Trophoblast cell (in vitro differentiated cells and primary cell): ENCODE data around the gene MACROD2.

Experiments used
- DNase-seq, 2 donors: peaks; one replicate each; pipeline ENCODE4 v3.0.0-alpha.2; 2016
- H2AFZ ChIP-seq: 2 replicates; pipeline ENCODE4 v1.6.1; 2013; ENCODE audit warnings: low read length, moderate library complexity, mild to moderate bottlenecking; ENCODE audit not compliant: insufficient read depth, poor library complexity
- H2AK5ac ChIP-seq: 2 replicates; pipeline ENCODE4 v1.6.1; 2013; ENCODE audit warnings: mild to moderate bottlenecking, low read length
- H2BK120ac ChIP-seq: 2 replicates; pipeline ENCODE4 v1.6.1; 2013; ENCODE audit warnings: low read length, mild to moderate bottlenecking, moderate library complexity; ENCODE audit not compliant: insufficient read depth, poor library complexity
- H2BK12ac ChIP-seq: 2 replicates; pipeline ENCODE4 v1.6.1; 2013; ENCODE audit warnings: mild to moderate bottlenecking, low read length, moderate library complexity
- H2BK5ac ChIP-seq: 2 replicates; pipeline ENCODE4 v1.6.1; 2013; ENCODE audit warnings: low read length, low read depth, moderate library complexity, mild to moderate bottlenecking; ENCODE audit not compliant: poor library complexity
- H3K14ac ChIP-seq: 2 replicates; pipeline ENCODE4 v1.6.1; 2013; ENCODE audit warnings: mild to moderate bottlenecking, low read length
- H3K18ac ChIP-seq: 2 replicates; pipeline ENCODE4 v1.6.1; 2013; ENCODE audit warnings: mild to moderate bottlenecking, low read length
- H3K23ac ChIP-seq: 2 replicates; pipeline ENCODE4 v1.6.1; 2013; ENCODE audit warnings: low read length
- H3K27ac ChIP-seq: 2 replicates; pipeline ENCODE4 v1.5.1; 2013; ENCODE audit warnings: low read depth, mild to moderate bottlenecking, inconsistent platforms, low read length, moderate library complexity
- H3K27me3 ChIP-seq: 2 replicates; pipeline ENCODE4 v1.6.1; 2013; ENCODE audit warnings: inconsistent platforms, mild to moderate bottlenecking, low read length, moderate library complexity; ENCODE audit not compliant: insufficient read depth
- H3K36me3 ChIP-seq, 2 experiments: 1 replicate in 1 of 2; 2 replicates in 1 of 2; pipeline ENCODE4 v1.6.1; 2013; ENCODE audit warnings: low read length in 2 of 2, mild to moderate bottlenecking in 2 of 2, moderate library complexity in 1 of 2; ENCODE audit not compliant: insufficient read depth in 2 of 2, control insufficient read depth in 1 of 2
- H3K4ac ChIP-seq: 2 replicates; pipeline ENCODE4 v1.6.1; 2013; ENCODE audit warnings: low read depth, mild to moderate bottlenecking, low read length, moderate library complexity
- H3K4me1 ChIP-seq, 2 experiments: 1 replicate in 1 of 2; 2 replicates in 1 of 2; pipeline ENCODE4 v1.6.1; 2013; ENCODE audit warnings: low read length in 2 of 2, mild to moderate bottlenecking in 2 of 2, moderate library complexity in 1 of 2; ENCODE audit not compliant: insufficient read depth in 2 of 2, control insufficient read depth in 1 of 2
- H3K4me2 ChIP-seq: 2 replicates; pipeline ENCODE4 v1.6.1; 2013; ENCODE audit warnings: inconsistent platforms, mild to moderate bottlenecking, low read length, moderate library complexity
- H3K4me3 ChIP-seq: 2 replicates; pipeline ENCODE4 v1.5.1; 2013; ENCODE audit warnings: mild to moderate bottlenecking, low read depth, low read length, inconsistent platforms
- H3K79me1 ChIP-seq: one replicate; pipeline ENCODE4 v1.6.1; 2013; ENCODE audit warnings: low read length
- H3K79me2 ChIP-seq: 2 replicates; pipeline ENCODE4 v1.6.1; 2013; ENCODE audit warnings: low read length, mild to moderate bottlenecking; ENCODE audit not compliant: control insufficient read depth, insufficient read depth, poor library complexity
- H3K9ac ChIP-seq: 2 replicates; pipeline ENCODE4 v1.6.1; 2013; ENCODE audit warnings: mild to moderate bottlenecking, low read length
- H3K9me3 ChIP-seq: 2 replicates; pipeline ENCODE4 v1.6.1; 2013; ENCODE audit warnings: low read depth, mild to moderate bottlenecking, control low read depth, inconsistent platforms, low read length; ENCODE audit not compliant: insufficient read depth
- H4K12ac ChIP-seq: 2 replicates; pipeline ENCODE4 v1.6.1; 2013; ENCODE audit warnings: low read depth, mild to moderate bottlenecking, low read length, moderate library complexity
- H4K8ac ChIP-seq: 2 replicates; pipeline ENCODE4 v1.6.1; 2013; ENCODE audit warnings: low read depth, mild to moderate bottlenecking, low read length, moderate library complexity
- H4K91ac ChIP-seq: one replicate; pipeline ENCODE4 v1.6.1; 2013; ENCODE audit warnings: low read depth, mild to moderate bottlenecking, low read length, moderate library complexity
- WGBS: extraction: QIAGEN DNeasy Blood & Tissue Kit; methylation state at CpG from one replicate; pipeline ENCODE4 v1.1.7; 2013; ENCODE audit warnings: missing lambda C conversion rate; ENCODE audit not compliant: insufficient read length, insufficient coverage; ENCODE audit errors: extremely low coverage; 5-methylcytosine and 5-hydroxymethylcytosine counted together

Gene MACROD2

DNA sequence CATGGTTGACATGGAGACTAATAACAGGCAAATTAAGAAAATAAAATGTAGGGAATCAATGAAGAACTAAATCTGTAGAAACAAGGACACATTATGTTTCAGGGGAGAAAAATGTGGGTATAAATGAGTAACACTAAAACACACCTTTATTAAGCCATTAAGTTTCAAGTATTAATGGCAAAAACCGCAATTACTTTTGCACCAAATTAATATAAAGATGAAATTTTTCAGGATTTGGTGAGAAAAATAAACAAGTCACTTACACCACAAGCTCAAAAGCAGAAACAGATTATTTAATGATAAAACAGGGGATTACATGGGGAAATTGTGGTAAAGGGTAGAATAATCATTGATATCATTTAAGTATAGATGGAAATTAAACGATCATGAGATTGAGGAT lies 1135.9 kb downstream of the MACROD2 start:
- no CpG with 5 or more reads among the region's 2 CpGs for WGBS

GRCh38 chr20:15138548-15139126 lies 1143.3 kb downstream of the MACROD2 start:
- H3K79me2 ChIP-seq = no peaks in the 10 kb centered on the region
- no peaks in the 10 kb centered on the region for H3K9me3 ChIP-seq
- no CpG with 5 or more reads among the region's 4 CpGs for WGBS
- H3K27me3 ChIP-seq = no peaks in the 10 kb centered on the region
- no peak overlapping the region for H3K27ac ChIP-seq
- no peak for DNase-seq
- no peak overlapping the region for H2BK120ac ChIP-seq
- no peak overlapping the region for H2AFZ ChIP-seq
- H3K18ac ChIP-seq = no peak overlapping the region
- H3K79me1 ChIP-seq = no peaks in the 10 kb centered on the region
- no peaks in the 10 kb centered on the region for H3K4me1 ChIP-seq
- no peak overlapping the region for H2BK12ac ChIP-seq
- H2BK5ac ChIP-seq = no peak overlapping the region
- no peak overlapping the region for H3K14ac ChIP-seq
- no peak overlapping the region for H4K8ac ChIP-seq
- no peak overlapping the region for H3K4ac ChIP-seq
- no peaks in the 10 kb centered on the region for H3K36me3 ChIP-seq
- H3K23ac ChIP-seq = no peak overlapping the region
- H2AK5ac ChIP-seq = no peak overlapping the region
- H4K91ac ChIP-seq = no peak overlapping the region
- H3K4me2 ChIP-seq = no peak overlapping the region
- no peak overlapping the region for H3K9ac ChIP-seq
- no peak overlapping the region for H4K12ac ChIP-seq
- H3K4me3 ChIP-seq = no peak overlapping the region

More for the DNA sequence above, 1135.9 kb downstream of the MACROD2 start:
- Histone ChIP-seq H3K4me3 (no peak overlapping the region), H2AK5ac (no peak overlapping the region), H2BK120ac (no peak overlapping the region), H3K14ac (no peak overlapping the region), H2BK5ac (no peak overlapping the region), H3K18ac (no peak overlapping the region), H3K4me2 (no peak overlapping the region), H3K36me3 (no peaks in the 10 kb centered on the region), H2BK12ac (no peak overlapping the region), H3K79me1 (no peaks in the 10 kb centered on the region), H4K12ac (no peak overlapping the region), H3K23ac (no peak overlapping the region), H3K27me3 (no peaks in the 10 kb centered on the region), H3K27ac (no peak overlapping the region), H3K9ac (no peak overlapping the region), H3K4ac (no peak overlapping the region), H3K9me3 (no peaks in the 10 kb centered on the region), H3K4me1 (no peaks in the 10 kb centered on the region), H4K8ac (no peak overlapping the region), H2AFZ (no peak overlapping the region), H4K91ac (no peak overlapping the region), H3K79me2 (no peaks in the 10 kb centered on the region)
- DNase-seq = no peak

GRCh38 chr20:15139522-15139921 lies 1144.2 kb downstream of the MACROD2 start:
- no peak overlapping the region for H2BK12ac ChIP-seq
- H3K14ac ChIP-seq = no peak overlapping the region
- H2BK120ac ChIP-seq = no peak overlapping the region
- no peak for DNase-seq
- H3K4ac ChIP-seq = no peak overlapping the region
- no peak overlapping the region for H3K23ac ChIP-seq
- H3K4me3 ChIP-seq = no peak overlapping the region
- no peak overlapping the region for H3K18ac ChIP-seq
- H4K91ac ChIP-seq = no peak overlapping the region
- no peaks in the 10 kb centered on the region for H3K4me1 ChIP-seq
- no peaks in the 10 kb centered on the region for H3K79me1 ChIP-seq
- no peak overlapping the region for H3K27ac ChIP-seq
- H3K27me3 ChIP-seq = no peaks in the 10 kb centered on the region
- no peaks in the 10 kb centered on the region for H3K9me3 ChIP-seq
- WGBS = no CpG with 5 or more reads among the region's 2 CpGs
- no peaks in the 10 kb centered on the region for H3K79me2 ChIP-seq
- no peak overlapping the region for H2BK5ac ChIP-seq
- no peak overlapping the region for H4K8ac ChIP-seq
- no peak overlapping the region for H3K9ac ChIP-seq
- H2AFZ ChIP-seq = no peak overlapping the region
- H2AK5ac ChIP-seq = no peak overlapping the region
- no peak overlapping the region for H4K12ac ChIP-seq
- no peaks in the 10 kb centered on the region for H3K36me3 ChIP-seq
- no peak overlapping the region for H3K4me2 ChIP-seq

DNA sequence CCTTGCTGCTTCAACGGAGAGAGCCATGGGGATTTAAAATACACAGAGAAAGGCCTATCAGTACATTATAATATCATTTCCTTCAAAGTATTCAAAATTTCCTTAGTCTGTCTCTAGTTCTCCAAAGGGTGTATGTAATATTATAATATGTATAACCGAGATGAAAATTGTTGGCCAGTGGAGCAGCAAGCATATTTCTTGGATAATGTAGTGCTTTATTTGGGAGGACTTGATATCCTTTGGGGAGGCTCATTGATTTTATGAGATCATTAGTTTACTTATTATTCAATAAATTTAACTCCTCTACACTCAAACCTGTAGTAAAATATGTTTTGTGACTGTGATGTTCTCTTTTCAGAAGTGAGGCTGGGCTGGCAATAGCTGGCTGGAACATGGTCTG lies 1145.0 kb downstream of the MACROD2 start:
- H3K79me2 ChIP-seq = no peaks in the 10 kb centered on the region
- H3K9ac ChIP-seq = no peak overlapping the region
- H3K4ac ChIP-seq = no peak overlapping the region
- H3K18ac ChIP-seq = no peak overlapping the region
- no peaks in the 10 kb centered on the region for H3K9me3 ChIP-seq
- DNase-seq = no peak
- H3K27me3 ChIP-seq = no peaks in the 10 kb centered on the region
- H3K27ac ChIP-seq = no peak overlapping the region
- no peak overlapping the region for H2AK5ac ChIP-seq
- H3K23ac ChIP-seq = no peak overlapping the region
- no peak overlapping the region for H3K14ac ChIP-seq
- H2AFZ ChIP-seq = no peak overlapping the region
- H3K4me3 ChIP-seq = no peak overlapping the region
- no peaks in the 10 kb centered on the region for H3K79me1 ChIP-seq
- H3K4me2 ChIP-seq = no peak overlapping the region
- H4K91ac ChIP-seq = no peak overlapping the region
- no peak overlapping the region for H2BK120ac ChIP-seq
- H3K4me1 ChIP-seq = no peaks in the 10 kb centered on the region
- H4K12ac ChIP-seq = no peak overlapping the region
- no peaks in the 10 kb centered on the region for H3K36me3 ChIP-seq
- no peak overlapping the region for H4K8ac ChIP-seq
- no peak overlapping the region for H2BK5ac ChIP-seq
- no peak overlapping the region for H2BK12ac ChIP-seq
- WGBS = no CpG with 5 or more reads among the region's 2 CpGs
